Measurements from ENCODE around the gene PCDH9.

Gene PCDH9

DNA sequence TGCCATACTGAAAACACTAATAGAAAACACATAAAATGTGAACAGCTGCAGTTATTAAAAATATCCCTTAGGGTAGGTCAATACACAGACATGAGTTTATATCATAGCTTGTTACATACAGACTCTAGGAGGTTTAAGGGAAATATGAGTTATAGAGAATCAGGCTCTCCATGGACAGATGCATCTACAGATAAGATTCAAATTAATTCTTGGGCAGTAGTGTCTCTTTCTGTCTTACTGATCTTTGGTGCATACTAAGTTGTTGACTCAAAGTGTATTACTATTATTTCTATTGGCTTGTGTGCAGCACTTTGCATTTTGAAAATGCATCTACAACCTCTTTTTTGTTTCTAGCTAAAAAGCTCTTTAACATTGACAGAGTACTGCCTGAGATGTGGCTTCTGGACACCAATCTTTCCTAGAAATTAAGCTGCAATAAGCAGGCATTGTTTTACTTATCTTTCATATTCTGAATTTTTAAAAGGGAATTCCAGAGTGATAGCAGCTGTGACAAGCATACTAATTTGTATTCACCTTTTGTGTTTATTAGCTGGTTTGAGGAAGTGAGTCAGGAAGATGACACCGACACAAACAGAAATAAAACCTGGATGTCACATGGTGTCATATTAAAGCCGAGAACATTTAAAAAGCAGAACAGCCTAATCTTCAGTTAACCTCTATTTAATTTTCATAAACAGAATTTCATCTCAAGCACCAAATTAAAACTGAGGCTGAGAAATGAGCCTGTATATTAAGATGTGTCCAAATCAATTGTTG, 399.0 kb downstream of the PCDH9 start:
- no peak for TF ChIP-seq ZNF274 (IDR thresholded peaks at IDR 0.05; ENCODE audit: low read depth, low read length)

GRCh38 chr13:66829803-66830202, 400.3 kb downstream of the PCDH9 start:
- no peaks in the 10 kb centered on the region for H3K36me3 ChIP-seq (ENCODE audit: insufficient read depth, insufficient read length, low read length)
- no peak overlapping the region for H3K9ac ChIP-seq (ENCODE audit: insufficient read length, low read depth)
- DNase-seq (ENCODE audit: low read depth, low spot score) = no peak
- no peaks in the 10 kb centered on the region for H3K27me3 ChIP-seq (ENCODE audit: insufficient read depth, insufficient read length)
- H3K4me1 ChIP-seq (ENCODE audit: insufficient read depth, insufficient read length) = no peaks in the 10 kb centered on the region
- no peak overlapping the region for H3K4me3 ChIP-seq (ENCODE audit: insufficient read length, low read depth)
- H3K9me3 ChIP-seq (ENCODE audit: insufficient read depth, low read length) = no peaks in the 10 kb centered on the region
- TF ChIP-seq SUZ12 (IDR thresholded peaks at IDR 0.05; ENCODE audit: extremely low read depth, insufficient read depth, insufficient read length) (no peak), ZNF274 (IDR thresholded peaks at IDR 0.05; ENCODE audit: low read depth, low read length) (no peak), YY1 (IDR thresholded peaks at IDR 0.05; ENCODE audit: insufficient read depth, insufficient read length) (no peak)

More for the DNA sequence above, 399.0 kb downstream of the PCDH9 start:
- DNase-seq (ENCODE audit: low read depth, low spot score) = no peak
- no peaks in the 10 kb centered on the region for H3K4me1 ChIP-seq (ENCODE audit: insufficient read depth, insufficient read length)
- no peaks in the 10 kb centered on the region for H3K9me3 ChIP-seq (ENCODE audit: insufficient read depth, low read length)
- H3K4me3 ChIP-seq (ENCODE audit: insufficient read length, low read depth) = no peak overlapping the region
- H3K27me3 ChIP-seq (ENCODE audit: insufficient read depth, insufficient read length) = no peaks in the 10 kb centered on the region
- H3K9ac ChIP-seq (ENCODE audit: insufficient read length, low read depth) = no peak overlapping the region
- H3K36me3 ChIP-seq (ENCODE audit: insufficient read depth, insufficient read length, low read length) = no peaks in the 10 kb centered on the region

- no peaks in the 10 kb centered on the region for H3K9me3 ChIP-seq (ENCODE audit: insufficient read depth, low read length)
- no peak overlapping the region for H3K4me3 ChIP-seq (ENCODE audit: insufficient read length, low read depth)
- no peak overlapping the region for H3K9ac ChIP-seq (ENCODE audit: insufficient read length, low read depth)
- TF ChIP-seq SUZ12 (IDR thresholded peaks at IDR 0.05; ENCODE audit: extremely low read depth, insufficient read depth, insufficient read length) (no peak), YY1 (IDR thresholded peaks at IDR 0.05; ENCODE audit: insufficient read depth, insufficient read length) (no peak), ZNF274 (IDR thresholded peaks at IDR 0.05; ENCODE audit: low read depth, low read length) (no peak)
- H3K36me3 ChIP-seq (ENCODE audit: insufficient read depth, insufficient read length, low read length) = no peaks in the 10 kb centered on the region
- no peaks in the 10 kb centered on the region for H3K4me1 ChIP-seq (ENCODE audit: insufficient read depth, insufficient read length)
- no peak for DNase-seq (ENCODE audit: low read depth, low spot score)
- H3K27me3 ChIP-seq (ENCODE audit: insufficient read depth, insufficient read length) = no peaks in the 10 kb centered on the region
Measured at GRCh38 chr13:66826398-66826797, 403.7 kb downstream of the PCDH9 start.

GRCh38 chr13:66821551-66821950, 408.6 kb downstream of the PCDH9 start:
- no peak for TF ChIP-seq ZNF274 (IDR thresholded peaks at IDR 0.05; ENCODE audit: low read depth, low read length)
- no peak for TF ChIP-seq SUZ12 (IDR thresholded peaks at IDR 0.05; ENCODE audit: extremely low read depth, insufficient read depth, insufficient read length)
- TF ChIP-seq YY1 (IDR thresholded peaks at IDR 0.05; ENCODE audit: insufficient read depth, insufficient read length) = no peak
- H3K4me3 ChIP-seq (ENCODE audit: insufficient read length, low read depth) = no peak overlapping the region
- H3K9ac ChIP-seq (ENCODE audit: insufficient read length, low read depth) = no peak overlapping the region
- no peaks in the 10 kb centered on the region for H3K27me3 ChIP-seq (ENCODE audit: insufficient read depth, insufficient read length)
- H3K9me3 ChIP-seq (ENCODE audit: insufficient read depth, low read length) = no peaks in the 10 kb centered on the region
- H3K4me1 ChIP-seq (ENCODE audit: insufficient read depth, insufficient read length) = no peaks in the 10 kb centered on the region
- no peak for DNase-seq (ENCODE audit: low read depth, low spot score)
- H3K36me3 ChIP-seq (ENCODE audit: insufficient read depth, insufficient read length, low read length) = no peaks in the 10 kb centered on the region

DNA sequence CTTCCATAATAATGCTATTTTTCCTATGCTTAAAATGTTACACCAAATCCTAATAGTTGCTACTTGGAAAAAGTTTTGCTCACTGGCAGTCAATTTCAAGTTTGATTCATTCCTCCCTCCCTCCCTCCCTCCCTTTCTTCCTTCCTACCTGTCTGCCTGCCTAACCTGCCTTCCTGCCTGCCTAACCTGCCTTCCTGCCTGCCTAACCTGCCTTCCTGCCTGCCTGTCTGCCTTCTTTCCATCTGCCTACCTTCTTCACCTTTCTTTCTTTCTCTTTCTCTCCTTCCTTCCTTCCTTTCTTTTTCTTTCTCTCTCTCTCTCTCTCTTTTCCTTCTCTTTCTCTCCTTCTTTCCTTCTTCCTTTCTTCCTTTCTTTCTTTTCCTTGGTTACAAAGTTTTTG, 418.7 kb downstream of the PCDH9 start:
- Histone ChIP-seq H3K36me3 (ENCODE audit: insufficient read depth, insufficient read length, low read length) (no peaks in the 10 kb centered on the region), H3K27me3 (ENCODE audit: insufficient read depth, insufficient read length) (no peaks in the 10 kb centered on the region), H3K9ac (ENCODE audit: insufficient read length, low read depth) (no peak overlapping the region), H3K4me1 (ENCODE audit: insufficient read depth, insufficient read length) (no peaks in the 10 kb centered on the region), H3K9me3 (ENCODE audit: insufficient read depth, low read length) (no peaks in the 10 kb centered on the region), H3K4me3 (ENCODE audit: insufficient read length, low read depth) (no peak overlapping the region)
- DNase-seq (ENCODE audit: low read depth, low spot score) = no peak
- TF ChIP-seq YY1 (IDR thresholded peaks at IDR 0.05; ENCODE audit: insufficient read depth, insufficient read length) (no peak), ZNF274 (IDR thresholded peaks at IDR 0.05; ENCODE audit: low read depth, low read length) (no peak), SUZ12 (IDR thresholded peaks at IDR 0.05; ENCODE audit: extremely low read depth, insufficient read depth, insufficient read length) (no peak)

DNA sequence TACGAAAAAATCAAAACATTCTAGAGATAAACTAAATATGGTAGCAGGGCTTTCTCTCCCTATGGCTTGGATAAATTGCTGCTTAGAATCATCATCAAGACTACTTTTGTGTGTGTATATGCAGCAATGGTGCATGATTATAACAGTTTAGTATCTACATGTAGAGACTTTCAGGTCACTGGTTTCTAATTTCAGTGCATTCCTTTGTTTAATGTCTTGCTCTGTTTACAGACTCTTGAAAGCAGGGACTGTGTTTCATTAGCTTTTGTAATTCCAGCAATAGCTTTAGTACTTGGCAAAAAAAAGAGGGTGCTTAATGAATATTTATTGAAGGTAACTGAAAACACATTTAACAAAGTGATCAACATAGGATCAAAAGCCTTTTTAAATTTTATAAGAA, 420.7 kb downstream of the PCDH9 start:
- no peak overlapping the region for H3K4me3 ChIP-seq (ENCODE audit: insufficient read length, low read depth)
- DNase-seq (ENCODE audit: low read depth, low spot score) = no peak

GRCh38 chr13:66807251-66807650, 422.9 kb downstream of the PCDH9 start:
- no peak for DNase-seq (ENCODE audit: low read depth, low spot score)
- no peak overlapping the region for H3K4me3 ChIP-seq (ENCODE audit: insufficient read length, low read depth)

More for the DNA sequence above, 420.7 kb downstream of the PCDH9 start:
- H3K9me3 ChIP-seq (ENCODE audit: insufficient read depth, low read length) = no peaks in the 10 kb centered on the region
- TF ChIP-seq YY1 (IDR thresholded peaks at IDR 0.05; ENCODE audit: insufficient read depth, insufficient read length) (no peak), SUZ12 (IDR thresholded peaks at IDR 0.05; ENCODE audit: extremely low read depth, insufficient read depth, insufficient read length) (no peak), ZNF274 (IDR thresholded peaks at IDR 0.05; ENCODE audit: low read depth, low read length) (no peak)
- no peak overlapping the region for H3K9ac ChIP-seq (ENCODE audit: insufficient read length, low read depth)
- H3K36me3 ChIP-seq (ENCODE audit: insufficient read depth, insufficient read length, low read length) = no peaks in the 10 kb centered on the region
- H3K27me3 ChIP-seq (ENCODE audit: insufficient read depth, insufficient read length) = no peaks in the 10 kb centered on the region
- H3K4me1 ChIP-seq (ENCODE audit: insufficient read depth, insufficient read length) = no peaks in the 10 kb centered on the region

More at GRCh38 chr13:66807251-66807650, 422.9 kb downstream of the PCDH9 start:
- Histone ChIP-seq H3K4me1 (ENCODE audit: insufficient read depth, insufficient read length) (no peaks in the 10 kb centered on the region), H3K27me3 (ENCODE audit: insufficient read depth, insufficient read length) (no peaks in the 10 kb centered on the region), H3K9me3 (ENCODE audit: insufficient read depth, low read length) (no peaks in the 10 kb centered on the region), H3K36me3 (ENCODE audit: insufficient read depth, insufficient read length, low read length) (no peaks in the 10 kb centered on the region), H3K9ac (ENCODE audit: insufficient read length, low read depth) (no peak overlapping the region)
- TF ChIP-seq SUZ12 (IDR thresholded peaks at IDR 0.05; ENCODE audit: extremely low read depth, insufficient read depth, insufficient read length) (no peak), ZNF274 (IDR thresholded peaks at IDR 0.05; ENCODE audit: low read depth, low read length) (no peak), YY1 (IDR thresholded peaks at IDR 0.05; ENCODE audit: insufficient read depth, insufficient read length) (no peak)

Data from NT2/D1 (cell line).